Panc1 (cell line): ENCODE measurements around the gene DLL4. TPM values are rescaled to one million over a fixed set of nuclear protein-coding genes. Genes with fewer than 3 reads are reported as not detected.

Experiments
- ATAC-seq: fragments of 200-7000 bp; cut with Tn5 transposase; 2 replicates; pipeline ENCODE4 v1.9.1; 2020; ENCODE audit warnings: mild to moderate bottlenecking, moderate library complexity
- BruUV-seq: library from RNA; stranded (reverse); fragments of 400-500 nt; replicated peaks from 2 replicates; lab custom pipeline; 2021; lab: Mats Ljungman, UMichigan
- CTCF ChIA-PET: fragments of 300-600 bp; sonication (Branson Sonifier 250); formaldehyde crosslinking; loops from one replicate; lab custom pipeline; 2022; ENCODE audit warnings: antibody characterized with exemption; lab: Charles Lee
- POLR2A ChIA-PET: fragments of 300-600 bp; sonication (Branson Sonifier 250); formaldehyde crosslinking; loops from one replicate; lab custom pipeline; 2022; ENCODE audit warnings: antibody characterized with exemption; lab: Charles Lee
- DNase-seq: peaks from one replicate; pipeline ENCODE4 v3.0.0-alpha.2; 2010; ENCODE audit warnings: low read depth, low spot score
- H3K27ac ChIP-seq: 2 replicates; pipeline ENCODE4 v1.5.1; 2011; ENCODE audit warnings: mild to moderate bottlenecking, low read length, inconsistent platforms
- H3K27me3 ChIP-seq: fragments of 200-500 bp; sonication (Bioruptor generic); 2 replicates; pipeline ENCODE4 v1.6.0; 2014; ENCODE audit warnings: low read length, inconsistent platforms; ENCODE audit not compliant: control insufficient read depth, insufficient read depth
- H3K36me3 ChIP-seq: fragments of 200-500 bp; sonication (Bioruptor generic); 2 replicates; pipeline ENCODE4 v1.5.1; 2014; ENCODE audit warnings: inconsistent platforms, mild to moderate bottlenecking, low read length, moderate library complexity; ENCODE audit not compliant: control insufficient read depth, insufficient read depth
- H3K4me1 ChIP-seq: 2 replicates; pipeline ENCODE4 v1.5.1; 2011; ENCODE audit warnings: inconsistent platforms, mild to moderate bottlenecking, low read length, moderate library complexity; ENCODE audit not compliant: control insufficient read depth, insufficient read depth
- H3K4me3 ChIP-seq, 2 experiments: 2 replicates each; pipeline ENCODE4 v1.5.1; 2011 to 2012; ENCODE audit warnings: low read depth in 2 of 2, low read length in 2 of 2, mild to moderate bottlenecking in 2 of 2, inconsistent platforms in 1 of 2, moderate library complexity in 1 of 2
- H3K9me3 ChIP-seq: fragments of 200-500 bp; sonication (Bioruptor generic); 2 replicates; pipeline ENCODE4 v1.5.1; 2014; ENCODE audit warnings: low read depth, mild to moderate bottlenecking, inconsistent platforms, low read length, moderate library complexity; ENCODE audit not compliant: control insufficient read depth, insufficient read depth
- CTCF ChIP-seq: fragments of 450-650 bp; IDR thresholded peaks from 2 replicates; pipeline ENCODE4 v1.5.1; 2017; ENCODE audit warnings: mild to moderate bottlenecking
- POLR2AphosphoS5 ChIP-seq: IDR thresholded peaks from 2 replicates; pipeline ENCODE4 v1.6.1; 2012; ENCODE audit warnings: mild to moderate bottlenecking, low read depth, low read length, moderate library complexity
- SIN3A ChIP-seq: IDR thresholded peaks from 2 replicates; pipeline ENCODE4 v1.6.1; 2012; ENCODE audit warnings: low read depth, mild to moderate bottlenecking, low read length, moderate library complexity, borderline replicate concordance; ENCODE audit not compliant: insufficient read depth
- TCF7L2 ChIP-seq: IDR thresholded peaks from 2 replicates; pipeline ENCODE4 v1.6.1; 2011; ENCODE audit warnings: mild to moderate bottlenecking, low read depth, low read length, inconsistent platforms
- in situ Hi-C: cut with HindIII; loops from 2 replicates; pipeline ENCODE4 v1.10.0; 2016; ENCODE audit warnings: low sequenced_read_pairs, low pct_unique_long_range_greater_than_20kb
- intact Hi-C: fragments of 100-400 bp; cut with micrococcal nuclease; formaldehyde crosslinking; loops from one replicate; pipeline ENCODE4 v1.10.0; 2022; ENCODE audit not compliant: unreplicated experiment
- total RNA-seq: library from RNA; stranded (reverse); gene quantifications from one replicate; pipeline ENCODE4 v1.2.1, GENCODE V29; 2021; ENCODE audit not compliant: unreplicated experiment
- TF ChIP-seq, protein P1 (sequence below), 2 experiments: IDR thresholded peaks; 2 replicates each; pipeline ENCODE4 v1.6.1; 2011 to 2012; ENCODE audit warnings: low read depth in 2 of 2, control low read depth in 1 of 2, low read length in 1 of 2, mild to moderate bottlenecking in 1 of 2, moderate library complexity in 1 of 2; ENCODE audit not compliant: insufficient read depth in 1 of 2

The DLL4 gene
- total RNA-seq, 1 experiment from 2014 or later, result 0.31 TPM

- no peak for DNase-seq
- intact Hi-C loops (loop anchor here (10.0 kb wide), 1 partner anchor 241 kb away; no protein-coding TSS in a partner anchor), in situ Hi-C loops (no loop called here)
- Histone ChIP-seq H3K36me3 (no peaks in the 10 kb centered on the region), H3K4me1 (peaks cover 19% of the 10 kb centered on the region), H3K4me3 (no peak overlapping the region), H3K27ac (no peak overlapping the region), H3K9me3 (no peaks in the 10 kb centered on the region), H3K27me3 (no peaks in the 10 kb centered on the region)
- POLR2A ChIA-PET, result no interaction called here
- CTCF ChIA-PET, result interaction anchor here (1.5 kb wide), 1 partner anchor 41 kb away, joined by 3 read pairs; no protein-coding TSS in a partner anchor
- no peak for ATAC-seq
- no TSS peak for BruUV-seq
- TF ChIP-seq, protein P1, sequence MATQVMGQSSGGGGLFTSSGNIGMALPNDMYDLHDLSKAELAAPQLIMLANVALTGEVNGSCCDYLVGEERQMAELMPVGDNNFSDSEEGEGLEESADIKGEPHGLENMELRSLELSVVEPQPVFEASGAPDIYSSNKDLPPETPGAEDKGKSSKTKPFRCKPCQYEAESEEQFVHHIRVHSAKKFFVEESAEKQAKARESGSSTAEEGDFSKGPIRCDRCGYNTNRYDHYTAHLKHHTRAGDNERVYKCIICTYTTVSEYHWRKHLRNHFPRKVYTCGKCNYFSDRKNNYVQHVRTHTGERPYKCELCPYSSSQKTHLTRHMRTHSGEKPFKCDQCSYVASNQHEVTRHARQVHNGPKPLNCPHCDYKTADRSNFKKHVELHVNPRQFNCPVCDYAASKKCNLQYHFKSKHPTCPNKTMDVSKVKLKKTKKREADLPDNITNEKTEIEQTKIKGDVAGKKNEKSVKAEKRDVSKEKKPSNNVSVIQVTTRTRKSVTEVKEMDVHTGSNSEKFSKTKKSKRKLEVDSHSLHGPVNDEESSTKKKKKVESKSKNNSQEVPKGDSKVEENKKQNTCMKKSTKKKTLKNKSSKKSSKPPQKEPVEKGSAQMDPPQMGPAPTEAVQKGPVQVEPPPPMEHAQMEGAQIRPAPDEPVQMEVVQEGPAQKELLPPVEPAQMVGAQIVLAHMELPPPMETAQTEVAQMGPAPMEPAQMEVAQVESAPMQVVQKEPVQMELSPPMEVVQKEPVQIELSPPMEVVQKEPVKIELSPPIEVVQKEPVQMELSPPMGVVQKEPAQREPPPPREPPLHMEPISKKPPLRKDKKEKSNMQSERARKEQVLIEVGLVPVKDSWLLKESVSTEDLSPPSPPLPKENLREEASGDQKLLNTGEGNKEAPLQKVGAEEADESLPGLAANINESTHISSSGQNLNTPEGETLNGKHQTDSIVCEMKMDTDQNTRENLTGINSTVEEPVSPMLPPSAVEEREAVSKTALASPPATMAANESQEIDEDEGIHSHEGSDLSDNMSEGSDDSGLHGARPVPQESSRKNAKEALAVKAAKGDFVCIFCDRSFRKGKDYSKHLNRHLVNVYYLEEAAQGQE (IDR thresholded peaks at IDR 0.05; ENCODE audit: insufficient read depth in 1 of 2, low read depth in 2 of 2, low read length in 1 of 2), result no peak
- TF ChIP-seq TCF7L2 (no peak), CTCF (no peak), SIN3A (no peak), POLR2AphosphoS5 (no peak)
Measured at GRCh38 chr15:40943764-40944365, 14.7 kb downstream of the DLL4 start.

DNA sequence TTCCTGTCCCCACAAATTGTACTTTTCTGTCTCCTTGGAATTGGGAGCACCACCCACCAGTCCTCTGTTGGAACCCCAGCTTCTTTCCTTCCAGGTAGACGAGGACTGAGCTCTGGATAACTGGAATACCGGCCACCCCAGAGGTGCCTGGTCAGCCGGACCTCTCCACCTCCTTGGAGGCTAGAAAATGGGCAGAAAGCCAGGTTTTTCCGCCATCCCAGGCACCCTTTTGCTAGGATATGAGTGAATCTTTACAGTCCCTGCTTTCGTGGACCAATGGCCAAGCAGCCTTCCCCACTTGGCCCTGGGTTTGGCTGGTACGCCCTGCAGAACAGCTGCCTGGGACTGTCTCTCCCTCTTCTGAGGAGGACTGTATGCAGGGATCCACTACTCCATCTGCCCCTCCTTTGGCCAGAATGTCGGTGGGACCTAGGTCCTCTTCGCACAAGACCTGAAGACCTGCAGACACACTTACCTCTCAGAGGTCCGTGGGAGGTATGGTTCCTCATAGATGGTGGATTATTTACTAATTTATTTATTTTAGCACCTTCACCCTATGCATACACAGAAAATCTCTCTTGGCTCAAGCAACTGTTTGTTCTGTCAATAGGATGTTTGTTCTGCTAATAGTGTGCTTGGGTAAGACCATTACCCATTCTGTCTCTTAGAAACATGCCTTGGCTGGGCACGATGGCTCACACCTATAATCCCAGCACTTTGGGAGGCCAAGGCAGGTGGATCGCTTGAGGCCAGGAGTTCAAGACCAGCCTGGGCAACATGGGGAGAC, 15.6 kb downstream of the DLL4 start:
- CTCF ChIA-PET, result no interaction called here
- ATAC-seq (no peak), DNase-seq (no peak)
- in situ Hi-C loops, result no loop called here
- Histone ChIP-seq H3K27me3 (no peaks in the 10 kb centered on the region), H3K4me3 (no peak overlapping the region), H3K36me3 (no peaks in the 10 kb centered on the region), H3K4me1 (peaks cover 19% of the 10 kb centered on the region), H3K9me3 (no peaks in the 10 kb centered on the region), H3K27ac (no peak overlapping the region)
- no TSS peak for BruUV-seq
- TF ChIP-seq CTCF, result no peak
- POLR2A ChIA-PET, result no interaction called here
- intact Hi-C loops, result loop anchor here (10.0 kb wide), 1 partner anchor 240 kb away; no protein-coding TSS in a partner anchor
